Activated CD4-positive, alpha-beta T cell treated with anti-CD3 and anti-CD28 coated beads for 36 hours (primary cell): ENCODE measurements around the gene LSAMP. TPM values are rescaled to one million over a fixed set of nuclear protein-coding genes. Genes with fewer than 3 reads are reported as not detected.

Experiments used
- ATAC-seq: fragments of 200-7000 bp; cut with Tn5 transposase; one replicate; pipeline ENCODE4 v1.10.0; 2021; ENCODE audit warnings: mild to moderate bottlenecking, moderate library complexity
- CTCF ChIA-PET: fragments of 350-600 bp; sonication (Branson Sonifier 250); formaldehyde crosslinking; loops from one replicate; lab custom pipeline; 2021; ENCODE audit warnings: antibody characterized with exemption; lab: Charles Lee
- POLR2A ChIA-PET: fragments of 350-600 bp; sonication (Branson Sonifier 250); formaldehyde crosslinking; loops from one replicate; lab custom pipeline; 2021; ENCODE audit warnings: antibody characterized with exemption, inconsistent platforms; lab: Charles Lee
- DNase-seq: peaks from one replicate; pipeline ENCODE4 v3.0.0-alpha.2; 2020
- H3K27ac Mint-ChIP-seq: one replicate; pipeline ENCODE4 v1.8.0; 2021; ENCODE audit warnings: mixed read lengths
- H3K27me3 Mint-ChIP-seq: one replicate; pipeline ENCODE4 v1.8.0; 2021; ENCODE audit warnings: mixed read lengths
- H3K36me3 Mint-ChIP-seq: one replicate; pipeline ENCODE4 v1.8.0; 2021; ENCODE audit warnings: low read depth, mixed read lengths
- H3K4me1 Mint-ChIP-seq: one replicate; pipeline ENCODE4 v1.8.0; 2021; ENCODE audit warnings: mixed read lengths
- H3K4me3 Mint-ChIP-seq: one replicate; pipeline ENCODE4 v1.8.0; 2021; ENCODE audit warnings: mild to moderate bottlenecking, moderate library complexity, mixed read lengths
- H3K9me3 Mint-ChIP-seq: one replicate; pipeline ENCODE4 v1.8.0; 2021; ENCODE audit warnings: low read depth, mixed read lengths
- intact Hi-C, 2 experiments: fragments of 100-400 bp; cut with DNase I in 1 of 2; cut with micrococcal nuclease in 1 of 2; formaldehyde crosslinking; loops; one replicate each; pipeline versions ENCODE4 v1.14.2 to v1.15.1; 2022 to 2024; cut with DNase I, micrococcal nuclease
- total RNA-seq, 2 experiments: library from RNA; stranded (reverse); gene quantifications; one replicate each; pipeline ENCODE4 v1.2.3, GENCODE V29; 2021

LSAMP gene
- total RNA-seq, 2 experiments from 2014 or later = not detected

GRCh38 chr3:116114586-116114985 lies 330.7 kb downstream of the LSAMP start:
- Mint-ChIP-seq H3K27me3 (no peaks in the 10 kb centered on the region), H3K4me1 (no peaks in the 10 kb centered on the region), H3K9me3 (no peaks in the 10 kb centered on the region), H3K27ac (no peak overlapping the region), H3K36me3 (no peaks in the 10 kb centered on the region), H3K4me3 (no peak overlapping the region)
- DNase-seq (no peak), ATAC-seq (no peak)
- ChIA-PET POLR2A (no interaction called here), CTCF (no interaction called here)
- intact Hi-C loops = no loop called here

GRCh38 chr3:116112696-116113095 lies 332.6 kb downstream of the LSAMP start:
- no peaks in the 10 kb centered on the region for H3K4me1 Mint-ChIP-seq
- POLR2A ChIA-PET = no interaction called here
- no peak for DNase-seq
- no peak overlapping the region for H3K27ac Mint-ChIP-seq
- no peaks in the 10 kb centered on the region for H3K36me3 Mint-ChIP-seq
- ATAC-seq = no peak
- CTCF ChIA-PET = no interaction called here
- intact Hi-C loops = no loop called here
- no peak overlapping the region for H3K4me3 Mint-ChIP-seq
- H3K27me3 Mint-ChIP-seq = no peaks in the 10 kb centered on the region
- no peaks in the 10 kb centered on the region for H3K9me3 Mint-ChIP-seq

- Mint-ChIP-seq H3K36me3 (no peaks in the 10 kb centered on the region), H3K27me3 (no peaks in the 10 kb centered on the region), H3K27ac (no peak overlapping the region), H3K4me3 (no peak overlapping the region), H3K4me1 (no peaks in the 10 kb centered on the region), H3K9me3 (no peaks in the 10 kb centered on the region)
- no peak for DNase-seq
- CTCF ChIA-PET = no interaction called here
- POLR2A ChIA-PET = no interaction called here
- intact Hi-C loops = no loop called here
- ATAC-seq = no peak
These were observed 333.5 kb downstream of the LSAMP start for GRCh38 chr3:116111765-116112164.

- ChIA-PET CTCF (no interaction called here), POLR2A (no interaction called here)
These were observed 341.3 kb downstream of the LSAMP start for GRCh38 chr3:116103868-116104530.

GRCh38 chr3:116102037-116102436 lies 343.2 kb downstream of the LSAMP start:
- DNase-seq (no peak), ATAC-seq (no peak)
- H3K27ac Mint-ChIP-seq = no peak overlapping the region
- no peaks in the 10 kb centered on the region for H3K27me3 Mint-ChIP-seq
- no peaks in the 10 kb centered on the region for H3K4me1 Mint-ChIP-seq
- POLR2A ChIA-PET = no interaction called here
- no peaks in the 10 kb centered on the region for H3K9me3 Mint-ChIP-seq
- no peaks in the 10 kb centered on the region for H3K36me3 Mint-ChIP-seq
- CTCF ChIA-PET = no interaction called here
- intact Hi-C loops = no loop called here
- H3K4me3 Mint-ChIP-seq = no peak overlapping the region

More at GRCh38 chr3:116103868-116104530, 341.3 kb downstream of the LSAMP start:
- H3K4me1 Mint-ChIP-seq = no peaks in the 10 kb centered on the region
- no peaks in the 10 kb centered on the region for H3K36me3 Mint-ChIP-seq
- no peaks in the 10 kb centered on the region for H3K27me3 Mint-ChIP-seq
- ATAC-seq = no peak
- no peak for DNase-seq
- no peak overlapping the region for H3K4me3 Mint-ChIP-seq
- intact Hi-C loops = no loop called here
- H3K9me3 Mint-ChIP-seq = no peaks in the 10 kb centered on the region
- no peak overlapping the region for H3K27ac Mint-ChIP-seq

GRCh38 chr3:116097226-116097625 lies 348.1 kb downstream of the LSAMP start:
- intact Hi-C loops = no loop called here
- ATAC-seq (no peak), DNase-seq (no peak)
- Mint-ChIP-seq H3K9me3 (no peaks in the 10 kb centered on the region), H3K27me3 (no peaks in the 10 kb centered on the region), H3K4me3 (no peak overlapping the region), H3K36me3 (no peaks in the 10 kb centered on the region), H3K27ac (no peak overlapping the region), H3K4me1 (no peaks in the 10 kb centered on the region)
- CTCF ChIA-PET = no interaction called here
- POLR2A ChIA-PET = no interaction called here

- CTCF ChIA-PET = no interaction called here
- Mint-ChIP-seq H3K36me3 (no peaks in the 10 kb centered on the region), H3K9me3 (no peaks in the 10 kb centered on the region), H3K4me1 (no peaks in the 10 kb centered on the region), H3K27me3 (no peaks in the 10 kb centered on the region), H3K4me3 (no peak overlapping the region), H3K27ac (no peak overlapping the region)
- POLR2A ChIA-PET = no interaction called here
- no peak for DNase-seq
- intact Hi-C loops = no loop called here
- ATAC-seq = no peak
These were observed 348.7 kb downstream of the LSAMP start for GRCh38 chr3:116096631-116097030.

- Mint-ChIP-seq H3K27me3 (no peaks in the 10 kb centered on the region), H3K36me3 (no peaks in the 10 kb centered on the region), H3K27ac (no peak overlapping the region), H3K4me3 (no peak overlapping the region), H3K4me1 (no peaks in the 10 kb centered on the region), H3K9me3 (peaks cover 6% of the 10 kb centered on the region)
- POLR2A ChIA-PET = no interaction called here
- DNase-seq (no peak), ATAC-seq (no peak)
- CTCF ChIA-PET = no interaction called here
- intact Hi-C loops = no loop called here
These were observed 351.9 kb downstream of the LSAMP start for GRCh38 chr3:116093374-116093773.

GRCh38 chr3:116087426-116087825 lies 357.9 kb downstream of the LSAMP start:
- no peak for ATAC-seq
- Mint-ChIP-seq H3K4me3 (no peak overlapping the region), H3K27me3 (no peaks in the 10 kb centered on the region), H3K27ac (no peak overlapping the region), H3K4me1 (no peaks in the 10 kb centered on the region), H3K9me3 (peaks cover 6% of the 10 kb centered on the region), H3K36me3 (no peaks in the 10 kb centered on the region)
- intact Hi-C loops = no loop called here
- no peak for DNase-seq
- CTCF ChIA-PET = no interaction called here
- POLR2A ChIA-PET = no interaction called here

GRCh38 chr3:116084999-116085791 lies 360.1 kb downstream of the LSAMP start:
- intact Hi-C loops = no loop called here
- H3K9me3 Mint-ChIP-seq = no peaks in the 10 kb centered on the region
- no peak for DNase-seq
- H3K4me3 Mint-ChIP-seq = no peak overlapping the region
- H3K4me1 Mint-ChIP-seq = no peaks in the 10 kb centered on the region
- H3K27ac Mint-ChIP-seq = no peak overlapping the region
- ChIA-PET POLR2A (no interaction called here), CTCF (no interaction called here)
- H3K27me3 Mint-ChIP-seq = no peaks in the 10 kb centered on the region
- H3K36me3 Mint-ChIP-seq = no peaks in the 10 kb centered on the region
- no peak for ATAC-seq

- POLR2A ChIA-PET = no interaction called here
- CTCF ChIA-PET = no interaction called here
- no peaks in the 10 kb centered on the region for H3K27me3 Mint-ChIP-seq
These were observed 361.6 kb downstream of the LSAMP start for GRCh38 chr3:116083683-116084082.

GRCh38 chr3:116078561-116078960 lies 366.7 kb downstream of the LSAMP start:
- Mint-ChIP-seq H3K4me3 (no peak overlapping the region), H3K27me3 (no peaks in the 10 kb centered on the region), H3K4me1 (no peaks in the 10 kb centered on the region), H3K9me3 (peaks cover 2% of the 10 kb centered on the region), H3K36me3 (no peaks in the 10 kb centered on the region), H3K27ac (no peak overlapping the region)
- CTCF ChIA-PET = no interaction called here
- intact Hi-C loops = no loop called here
- no peak for ATAC-seq
- POLR2A ChIA-PET = no interaction called here
- DNase-seq = no peak

More at GRCh38 chr3:116083683-116084082, 361.6 kb downstream of the LSAMP start:
- Mint-ChIP-seq H3K4me1 (no peaks in the 10 kb centered on the region), H3K4me3 (no peak overlapping the region), H3K9me3 (no peaks in the 10 kb centered on the region), H3K27ac (no peak overlapping the region), H3K36me3 (no peaks in the 10 kb centered on the region)
- intact Hi-C loops = no loop called here
- DNase-seq (no peak), ATAC-seq (no peak)
